ENCODE data around the gene TMSB10.

DNA sequence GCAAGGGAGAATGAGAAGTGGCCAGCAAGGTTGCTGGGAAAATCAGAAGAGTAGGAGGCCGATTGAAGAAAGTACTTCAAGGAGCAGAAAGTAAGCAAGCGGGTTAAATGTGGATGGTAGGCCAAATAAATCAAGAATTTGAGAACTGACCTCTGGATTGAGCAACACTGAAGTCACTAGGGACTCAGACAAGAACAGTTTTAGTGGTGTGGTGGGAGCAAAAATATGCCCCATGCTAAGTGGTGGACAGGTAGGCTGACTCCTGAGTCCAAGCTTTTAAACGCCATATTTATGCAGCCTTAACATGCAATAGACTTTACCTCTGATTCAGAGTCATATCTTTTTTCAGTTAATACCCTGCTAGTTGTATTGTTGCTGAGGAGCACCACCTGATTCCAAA lies 29.1 kb upstream of the TMSB10 start:
- no peak for TF ChIP-seq POLR2A (IDR thresholded peaks at IDR 0.05; ENCODE audit: extremely low read depth, insufficient read length)
- TF ChIP-seq CTCF (IDR thresholded peaks at IDR 0.05; ENCODE audit: low read depth, low read length), result no peak
- TF ChIP-seq, protein P1, sequence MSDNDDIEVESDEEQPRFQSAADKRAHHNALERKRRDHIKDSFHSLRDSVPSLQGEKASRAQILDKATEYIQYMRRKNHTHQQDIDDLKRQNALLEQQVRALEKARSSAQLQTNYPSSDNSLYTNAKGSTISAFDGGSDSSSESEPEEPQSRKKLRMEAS (IDR thresholded peaks at IDR 0.05; ENCODE audit: low read depth, low read length), result no peak

Data from NB4 (cell line).